MM.1S (cell line): ENCODE data around the gene SIGLEC11.

Experiments used
- DNase-seq: peaks from one replicate; pipeline ENCODE4 v3.0.0-alpha.2; 2015
- H2AFZ ChIP-seq: fragments of 300-600 bp; sonication (generic); 2 replicates; pipeline ENCODE4 v1.6.0; 2016; ENCODE audit warnings: antibody characterized with exemption, low read length
- H3F3A ChIP-seq: fragments of 300-600 bp; sonication (generic); 2 replicates; pipeline ENCODE4 v1.6.1; 2016; ENCODE audit warnings: mild to moderate bottlenecking, antibody characterized with exemption, low read length, moderate library complexity, mixed read lengths; ENCODE audit not compliant: insufficient read depth
- H3K27ac ChIP-seq: fragments of 300-600 bp; sonication (generic); 2 replicates; pipeline ENCODE4 v1.5.1; 2016; ENCODE audit warnings: mild to moderate bottlenecking, low read length
- H3K27me3 ChIP-seq: fragments of 300-600 bp; sonication (generic); replicated peaks from 2 replicates; pipeline ENCODE4 v1.6.0; 2016; ENCODE audit warnings: low read length; ENCODE audit not compliant: insufficient read depth
- H3K36me3 ChIP-seq: fragments of 300-600 bp; sonication (generic); replicated peaks from 2 replicates; pipeline ENCODE4 v1.6.1; 2016; ENCODE audit warnings: mild to moderate bottlenecking, low read length, mixed read lengths; ENCODE audit not compliant: insufficient read depth
- H3K4me1 ChIP-seq: fragments of 300-600 bp; sonication (generic); 2 replicates; pipeline ENCODE4 v1.6.1; 2016; ENCODE audit warnings: low read length, mixed read lengths
- H3K4me2 ChIP-seq: fragments of 300-600 bp; sonication (generic); 2 replicates; pipeline ENCODE4 v1.6.0; 2016; ENCODE audit warnings: low read depth, low read length
- H3K4me3 ChIP-seq: fragments of 300-600 bp; sonication (generic); 2 replicates; pipeline ENCODE4 v1.5.1; 2016; ENCODE audit warnings: low read length, mixed read lengths
- H3K79me2 ChIP-seq: fragments of 300-600 bp; sonication (generic); 2 replicates; pipeline ENCODE4 v1.6.1; 2016; ENCODE audit warnings: mixed run types, low read length, mixed read lengths
- H3K9ac ChIP-seq: fragments of 300-600 bp; sonication (generic); 2 replicates; pipeline ENCODE4 v1.6.1; 2016; ENCODE audit warnings: low read length, mixed read lengths
- H3K9me2 ChIP-seq: fragments of 300-600 bp; sonication (generic); replicated peaks from 2 replicates; pipeline ENCODE4 v1.6.1; 2016; ENCODE audit warnings: mild to moderate bottlenecking, low read length, mixed read lengths; ENCODE audit not compliant: insufficient read depth
- H3K9me3 ChIP-seq: fragments of 300-600 bp; sonication (generic); replicated peaks from 2 replicates; pipeline ENCODE4 v1.6.1; 2016; ENCODE audit warnings: mild to moderate bottlenecking, low read length, mixed read lengths; ENCODE audit not compliant: insufficient read depth
- H4K20me1 ChIP-seq: fragments of 300-600 bp; sonication (generic); 2 replicates; pipeline ENCODE4 v1.6.1; 2016; ENCODE audit warnings: mild to moderate bottlenecking, low read length, moderate library complexity, mixed read lengths; ENCODE audit not compliant: insufficient read depth
- CTCF ChIP-seq: fragments of 300-600 bp; sonication (generic); IDR thresholded peaks from 2 replicates; pipeline ENCODE4 v1.5.1; 2016; ENCODE audit warnings: antibody characterized with exemption, low read length, mixed read lengths
- EZH2 ChIP-seq: fragments of 300-600 bp; sonication (generic); optimal IDR thresholded peaks from 2 replicates; pipeline ENCODE3; 2017; ENCODE audit warnings: low read depth, mild to moderate bottlenecking, antibody characterized with exemption, low read length, mixed read lengths
- EZH2phosphoT487 ChIP-seq: fragments of 300-600 bp; sonication (generic); IDR thresholded peaks from 2 replicates; pipeline ENCODE4 v1.6.1; 2018; ENCODE audit warnings: antibody characterized with exemption, low read length

Gene SIGLEC11

GRCh38 chr19:49985871-49986270 lies 24.9 kb upstream of the SIGLEC11 start:
- no peaks in the 10 kb centered on the region for H3K79me2 ChIP-seq
- H3K9me2 ChIP-seq = no peaks in the 10 kb centered on the region
- H3K4me1 ChIP-seq = no peaks in the 10 kb centered on the region
- H4K20me1 ChIP-seq = no peaks in the 10 kb centered on the region
- no peak for DNase-seq
- H3K36me3 ChIP-seq = no peaks in the 10 kb centered on the region
- no peak overlapping the region for H2AFZ ChIP-seq
- no peaks in the 10 kb centered on the region for H3K9me3 ChIP-seq
- no peaks in the 10 kb centered on the region for H3K27me3 ChIP-seq
- no peak overlapping the region for H3K27ac ChIP-seq
- no peak overlapping the region for H3K4me2 ChIP-seq
- no peak overlapping the region for H3K9ac ChIP-seq
- TF ChIP-seq EZH2 = no peak
- no peak for TF ChIP-seq EZH2phosphoT487
- TF ChIP-seq CTCF = no peak
- H3F3A ChIP-seq = peaks cover 4% of the 10 kb centered on the region; the same call in 1 of the 2 replicates
- H3K4me3 ChIP-seq = no peak overlapping the region

GRCh38 chr19:49984491-49984890 lies 23.5 kb upstream of the SIGLEC11 start:
- Histone ChIP-seq H4K20me1 (no peaks in the 10 kb centered on the region), H3K27ac (no peak overlapping the region), H3K4me1 (no peaks in the 10 kb centered on the region), H3K9me2 (no peaks in the 10 kb centered on the region), H3K4me2 (no peak overlapping the region), H3K9me3 (no peaks in the 10 kb centered on the region), H3K9ac (no peak overlapping the region), H3K79me2 (no peaks in the 10 kb centered on the region), H3K4me3 (no peak overlapping the region), H3F3A (peaks cover 4% of the 10 kb centered on the region; the same call in 1 of the 2 replicates), H3K36me3 (no peaks in the 10 kb centered on the region), H3K27me3 (no peaks in the 10 kb centered on the region), H2AFZ (no peak overlapping the region)
- no peak for DNase-seq
- no peak for TF ChIP-seq EZH2phosphoT487
- TF ChIP-seq CTCF = no peak
- TF ChIP-seq EZH2 = no peak

- Histone ChIP-seq H3K36me3 (no peaks in the 10 kb centered on the region), H3K9me2 (no peaks in the 10 kb centered on the region), H3K9ac (no peak overlapping the region), H3K4me3 (no peak overlapping the region), H2AFZ (no peak overlapping the region), H3F3A (peaks cover 4% of the 10 kb centered on the region; the same call in 1 of the 2 replicates), H3K27ac (no peak overlapping the region), H3K9me3 (no peaks in the 10 kb centered on the region), H4K20me1 (no peaks in the 10 kb centered on the region), H3K4me2 (no peak overlapping the region), H3K79me2 (no peaks in the 10 kb centered on the region), H3K4me1 (no peaks in the 10 kb centered on the region), H3K27me3 (no peaks in the 10 kb centered on the region)
- TF ChIP-seq EZH2phosphoT487 = no peak
- peak; percentile 94 for TF ChIP-seq CTCF
- peak; percentile 68 for DNase-seq
These were observed 22.8 kb upstream of the SIGLEC11 start for GRCh38 chr19:49983645-49984229.
